HG03558 (cell line): ENCODE results near the gene DIPK1C.
A peak's percentile ranks its signal among the peaks of the same experiment; 100 is the strongest.

Experiments
- ATAC-seq: cut with Tn5 transposase; IDR thresholded peaks from one replicate; pipeline ENCODE4 v1.9.1; 2021; ENCODE audit warnings: moderate number of reproducible peaks; ENCODE audit not compliant: unreplicated experiment; ENCODE audit errors: extremely low read depth

The DIPK1C gene

GRCh38 chr18:74425876-74426275 lies 31.2 kb downstream of the DIPK1C start:
- no peak for ATAC-seq

- no peak for ATAC-seq
Observed at GRCh38 chr18:74425161-74425560, 31.9 kb downstream of the DIPK1C start.

- no peak for ATAC-seq
Observed at GRCh38 chr18:74422541-74422940, 34.6 kb downstream of the DIPK1C start.

GRCh38 chr18:74420926-74421325 lies 36.2 kb downstream of the DIPK1C start:
- ATAC-seq, result no peak

GRCh38 chr18:74420481-74420880 lies 36.6 kb downstream of the DIPK1C start:
- no peak for ATAC-seq

- ATAC-seq, result no peak
Observed at GRCh38 chr18:74419761-74420160, 37.3 kb downstream of the DIPK1C start.

- no peak for ATAC-seq
Observed at GRCh38 chr18:74418023-74418422, 39.1 kb downstream of the DIPK1C start.

GRCh38 chr18:74416124-74416523 lies 41.0 kb downstream of the DIPK1C start:
- ATAC-seq, result no peak

GRCh38 chr18:74414953-74415515 lies 42.1 kb downstream of the DIPK1C start:
- no peak for ATAC-seq

GRCh38 chr18:74413836-74414235 lies 43.3 kb downstream of the DIPK1C start:
- no peak for ATAC-seq

- no peak for ATAC-seq
Observed at GRCh38 chr18:74412116-74412880, 44.8 kb downstream of the DIPK1C start.

GRCh38 chr18:74411475-74411874 lies 45.6 kb downstream of the DIPK1C start:
- no peak for ATAC-seq

- no peak for ATAC-seq
Observed at GRCh38 chr18:74410441-74410992, 46.6 kb downstream of the DIPK1C start.

GRCh38 chr18:74407888-74408287 lies 49.2 kb downstream of the DIPK1C start:
- ATAC-seq, result peak; percentile 60

GRCh38 chr18:74402806-74403433 lies 54.2 kb downstream of the DIPK1C start:
- no peak for ATAC-seq

GRCh38 chr18:74400813-74401212 lies 56.3 kb downstream of the DIPK1C start:
- ATAC-seq, result no peak

GRCh38 chr18:74399091-74399887 lies 57.8 kb downstream of the DIPK1C start:
- ATAC-seq, result no peak

GRCh38 chr18:74397572-74397971 lies 59.5 kb downstream of the DIPK1C start:
- ATAC-seq, result no peak

GRCh38 chr18:74396171-74397169 lies 60.6 kb downstream of the DIPK1C start:
- no peak for ATAC-seq
